OCI-LY1 (cell line): ENCODE results near the gene TAS1R3.

Experiments used
- CTCF ChIP-seq: fragments of 200-600 bp; sonication (generic), shearing (Covaris generic); IDR thresholded peaks from 2 replicates; pipeline ENCODE4 v1.5.1; 2017; ENCODE audit warnings: mild to moderate bottlenecking, antibody characterized with exemption, low read length, moderate library complexity, mixed read lengths
- EZH2 ChIP-seq: fragments of 200-600 bp; sonication (generic), shearing (Covaris generic); IDR thresholded peaks from 2 replicates; pipeline ENCODE4 v1.8.0; 2017; ENCODE audit warnings: borderline replicate concordance, mixed run types, mild to moderate bottlenecking, antibody characterized with exemption, low read length, moderate library complexity, mixed read lengths

GRCh38 chr1:1306070-1306660 is 24.9 kb upstream of the TAS1R3 start:
- TF ChIP-seq CTCF (peak; percentile 25; the same call in 1 of the 2 replicates), EZH2 (no peak)
